ENCODE data around the gene LRMDA.
A peak's percentile ranks its signal among the peaks of the same experiment; 100 is the strongest.

LRMDA gene

DNA sequence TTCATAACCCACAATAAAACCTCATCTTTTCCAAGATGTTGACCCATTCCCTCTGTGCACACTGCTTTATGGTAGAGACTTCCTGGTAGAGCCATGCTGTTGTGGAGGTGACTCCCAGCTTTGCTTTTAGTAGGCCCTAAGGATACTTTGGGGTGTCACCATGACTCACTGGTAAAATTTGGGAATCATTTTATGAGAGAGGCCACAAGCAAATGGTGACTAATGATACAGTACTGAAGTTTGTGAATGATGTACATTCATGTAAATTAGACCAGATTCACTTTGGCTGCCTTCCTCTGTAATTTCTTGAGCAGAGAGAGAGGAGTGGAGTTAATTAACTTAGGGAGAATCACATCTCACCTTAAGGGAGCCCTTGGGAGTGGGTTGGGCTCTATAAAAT is 686.5 kb downstream of the LRMDA start:
- Histone ChIP-seq H3K27me3 (ENCODE audit: insufficient read depth, low read depth, severe bottlenecking) (no peaks in the 10 kb centered on the region), H3K9me3 (ENCODE audit: severe bottlenecking) (no peaks in the 10 kb centered on the region), H3K27ac (no peak overlapping the region), H3K36me3 (no peaks in the 10 kb centered on the region), H3K4me3 (ENCODE audit: low read depth, low read length) (no peak overlapping the region)
- no peak for DNase-seq
- TF ChIP-seq, protein P1, sequence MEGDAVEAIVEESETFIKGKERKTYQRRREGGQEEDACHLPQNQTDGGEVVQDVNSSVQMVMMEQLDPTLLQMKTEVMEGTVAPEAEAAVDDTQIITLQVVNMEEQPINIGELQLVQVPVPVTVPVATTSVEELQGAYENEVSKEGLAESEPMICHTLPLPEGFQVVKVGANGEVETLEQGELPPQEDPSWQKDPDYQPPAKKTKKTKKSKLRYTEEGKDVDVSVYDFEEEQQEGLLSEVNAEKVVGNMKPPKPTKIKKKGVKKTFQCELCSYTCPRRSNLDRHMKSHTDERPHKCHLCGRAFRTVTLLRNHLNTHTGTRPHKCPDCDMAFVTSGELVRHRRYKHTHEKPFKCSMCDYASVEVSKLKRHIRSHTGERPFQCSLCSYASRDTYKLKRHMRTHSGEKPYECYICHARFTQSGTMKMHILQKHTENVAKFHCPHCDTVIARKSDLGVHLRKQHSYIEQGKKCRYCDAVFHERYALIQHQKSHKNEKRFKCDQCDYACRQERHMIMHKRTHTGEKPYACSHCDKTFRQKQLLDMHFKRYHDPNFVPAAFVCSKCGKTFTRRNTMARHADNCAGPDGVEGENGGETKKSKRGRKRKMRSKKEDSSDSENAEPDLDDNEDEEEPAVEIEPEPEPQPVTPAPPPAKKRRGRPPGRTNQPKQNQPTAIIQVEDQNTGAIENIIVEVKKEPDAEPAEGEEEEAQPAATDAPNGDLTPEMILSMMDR (IDR thresholded peaks at IDR 0.05; ENCODE audit: low read depth, low read length): no peak

DNA sequence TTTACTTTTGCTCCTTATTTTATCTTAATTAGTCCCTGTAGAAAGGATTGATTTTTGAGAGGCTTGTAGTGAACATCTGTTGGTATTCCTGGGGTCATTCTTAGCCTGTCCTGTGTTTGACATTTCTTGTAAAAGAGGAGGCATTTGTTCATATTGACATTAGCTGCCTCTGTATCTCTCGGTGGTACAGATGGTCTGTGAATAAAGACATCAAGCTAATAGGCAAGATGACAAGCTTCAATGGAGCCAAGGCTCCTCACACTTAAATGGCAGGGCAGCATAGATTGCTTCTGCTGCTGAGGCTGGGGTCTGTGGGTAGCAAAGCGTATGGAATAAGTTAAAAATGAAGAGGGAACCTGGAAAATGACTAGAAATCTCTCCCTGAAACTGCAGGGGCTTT is 687.6 kb downstream of the LRMDA start:
- H3K36me3 ChIP-seq: no peaks in the 10 kb centered on the region
- no peak overlapping the region for H3K4me3 ChIP-seq (ENCODE audit: low read depth, low read length)
- H3K27ac ChIP-seq: no peak overlapping the region
- no peaks in the 10 kb centered on the region for H3K9me3 ChIP-seq (ENCODE audit: severe bottlenecking)
- TF ChIP-seq, protein P1 (IDR thresholded peaks at IDR 0.05; ENCODE audit: low read depth, low read length): no peak
- DNase-seq: peak; percentile 13
- H3K27me3 ChIP-seq (ENCODE audit: insufficient read depth, low read depth, severe bottlenecking): no peaks in the 10 kb centered on the region

DNA sequence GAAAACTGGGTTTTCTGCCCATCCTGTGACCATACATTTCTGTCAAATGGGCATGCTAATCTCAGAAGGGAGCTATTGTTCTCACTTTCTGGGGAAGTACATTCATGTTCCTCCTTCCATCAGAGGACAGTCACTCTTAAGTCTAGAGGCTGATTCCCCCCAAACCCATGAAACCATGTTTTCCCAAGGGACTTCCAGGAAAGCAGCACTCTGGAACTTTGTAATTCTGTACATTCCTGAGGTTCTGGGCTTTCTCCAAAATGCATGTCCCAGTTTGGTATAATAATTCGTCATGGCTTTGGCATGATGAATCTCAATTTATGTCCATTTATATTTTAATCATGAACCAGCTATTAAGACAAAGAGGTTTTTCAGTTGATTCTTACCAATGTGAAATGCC is 688.1 kb downstream of the LRMDA start:
- TF ChIP-seq, protein P1 (IDR thresholded peaks at IDR 0.05; ENCODE audit: low read depth, low read length): no peak
- H3K27ac ChIP-seq: no peak overlapping the region
- H3K9me3 ChIP-seq (ENCODE audit: severe bottlenecking): no peaks in the 10 kb centered on the region
- no peaks in the 10 kb centered on the region for H3K27me3 ChIP-seq (ENCODE audit: insufficient read depth, low read depth, severe bottlenecking)
- H3K4me3 ChIP-seq (ENCODE audit: low read depth, low read length): no peak overlapping the region
- no peaks in the 10 kb centered on the region for H3K36me3 ChIP-seq
- DNase-seq: no peak

- TF ChIP-seq, protein P1 (IDR thresholded peaks at IDR 0.05; ENCODE audit: low read depth, low read length): no peak
- peak; percentile 81 for DNase-seq
- Histone ChIP-seq H3K27ac (peak overlapping the region; percentile 44), H3K4me3 (ENCODE audit: low read depth, low read length) (no peak overlapping the region), H3K36me3 (no peaks in the 10 kb centered on the region), H3K27me3 (ENCODE audit: insufficient read depth, low read depth, severe bottlenecking) (no peaks in the 10 kb centered on the region), H3K9me3 (ENCODE audit: severe bottlenecking) (no peaks in the 10 kb centered on the region)
Observed at GRCh38 chr10:76122056-76122455, 690.6 kb downstream of the LRMDA start.

- no peaks in the 10 kb centered on the region for H3K36me3 ChIP-seq
- TF ChIP-seq, protein P1 (IDR thresholded peaks at IDR 0.05; ENCODE audit: low read depth, low read length): no peak
- DNase-seq: no peak
Observed at GRCh38 chr10:76124280-76124679, 692.9 kb downstream of the LRMDA start.

GRCh38 chr10:76125900-76126299 is 694.5 kb downstream of the LRMDA start:
- Histone ChIP-seq H3K36me3 (no peaks in the 10 kb centered on the region), H3K9me3 (ENCODE audit: severe bottlenecking) (no peaks in the 10 kb centered on the region), H3K27ac (no peak overlapping the region), H3K27me3 (ENCODE audit: insufficient read depth, low read depth, severe bottlenecking) (no peaks in the 10 kb centered on the region), H3K4me3 (ENCODE audit: low read depth, low read length) (no peak overlapping the region)
- TF ChIP-seq, protein P1 (IDR thresholded peaks at IDR 0.05; ENCODE audit: low read depth, low read length): no peak
- no peak for DNase-seq

More at GRCh38 chr10:76124280-76124679, 692.9 kb downstream of the LRMDA start:
- Histone ChIP-seq H3K27me3 (ENCODE audit: insufficient read depth, low read depth, severe bottlenecking) (no peaks in the 10 kb centered on the region), H3K4me3 (ENCODE audit: low read depth, low read length) (no peak overlapping the region), H3K9me3 (ENCODE audit: severe bottlenecking) (no peaks in the 10 kb centered on the region), H3K27ac (no peak overlapping the region)

Measured in WERI-Rb-1 (cell line).